Activated naive CD8-positive, alpha-beta T cell treated with anti-CD3 and anti-CD28 coated beads for 36 hours (primary cell): ENCODE data around the gene ADCY5. TPM values are rescaled to one million over a fixed set of nuclear protein-coding genes. Genes with fewer than 3 reads are reported as not detected.

Source experiments
- DNase-seq: peaks from one replicate; pipeline ENCODE4 v3.0.0; 2021
- H3K27ac Mint-ChIP-seq: one replicate; pipeline ENCODE4 v1.8.0; 2022; ENCODE audit warnings: mild to moderate bottlenecking, moderate library complexity, mixed read lengths
- H3K27me3 Mint-ChIP-seq: one replicate; pipeline ENCODE4 v1.8.0; 2022; ENCODE audit warnings: mild to moderate bottlenecking, mixed read lengths
- H3K36me3 Mint-ChIP-seq: one replicate; pipeline ENCODE4 v1.8.0; 2021; ENCODE audit warnings: mild to moderate bottlenecking, mixed read lengths
- H3K4me1 Mint-ChIP-seq: one replicate; pipeline ENCODE4 v1.8.0; 2021; ENCODE audit warnings: mixed read lengths
- H3K4me3 Mint-ChIP-seq: one replicate; pipeline ENCODE4 v1.8.0; 2022; ENCODE audit warnings: mild to moderate bottlenecking, moderate library complexity, mixed read lengths
- H3K9me3 Mint-ChIP-seq: one replicate; pipeline ENCODE4 v1.8.0; 2022; ENCODE audit warnings: mixed read lengths
- total RNA-seq, 2 experiments: library from RNA; stranded (reverse); gene quantifications; one replicate each; pipeline ENCODE4 v1.2.3, GENCODE V29; 2021

The ADCY5 gene
- total RNA-seq, 2 experiments from 2014 or later = not detected

- no peak overlapping the region for H3K27ac Mint-ChIP-seq
- H3K27me3 Mint-ChIP-seq = no peaks in the 10 kb centered on the region
- H3K9me3 Mint-ChIP-seq = no peaks in the 10 kb centered on the region
- no peak overlapping the region for H3K4me3 Mint-ChIP-seq
- H3K36me3 Mint-ChIP-seq = no peaks in the 10 kb centered on the region
- H3K4me1 Mint-ChIP-seq = no peaks in the 10 kb centered on the region
- DNase-seq = no peak
Measured at GRCh38 chr3:123292321-123293310, 156.3 kb downstream of the ADCY5 start.

GRCh38 chr3:123291404-123291803 lies 157.5 kb downstream of the ADCY5 start:
- Mint-ChIP-seq H3K9me3 (no peaks in the 10 kb centered on the region), H3K4me1 (no peaks in the 10 kb centered on the region)
- DNase-seq = no peak

GRCh38 chr3:123290962-123291361 lies 157.9 kb downstream of the ADCY5 start:
- no peak for DNase-seq
- no peaks in the 10 kb centered on the region for H3K27me3 Mint-ChIP-seq
- no peaks in the 10 kb centered on the region for H3K4me1 Mint-ChIP-seq
- H3K4me3 Mint-ChIP-seq = no peak overlapping the region
- no peaks in the 10 kb centered on the region for H3K9me3 Mint-ChIP-seq
- no peaks in the 10 kb centered on the region for H3K36me3 Mint-ChIP-seq
- H3K27ac Mint-ChIP-seq = no peak overlapping the region

More at GRCh38 chr3:123291404-123291803, 157.5 kb downstream of the ADCY5 start:
- no peaks in the 10 kb centered on the region for H3K36me3 Mint-ChIP-seq
- no peak overlapping the region for H3K4me3 Mint-ChIP-seq
- H3K27me3 Mint-ChIP-seq = no peaks in the 10 kb centered on the region
- H3K27ac Mint-ChIP-seq = no peak overlapping the region

GRCh38 chr3:123290107-123290930 lies 158.6 kb downstream of the ADCY5 start:
- no peaks in the 10 kb centered on the region for H3K9me3 Mint-ChIP-seq
- no peak for DNase-seq
- H3K27ac Mint-ChIP-seq = no peak overlapping the region
- H3K4me3 Mint-ChIP-seq = no peak overlapping the region
- H3K27me3 Mint-ChIP-seq = no peaks in the 10 kb centered on the region
- H3K36me3 Mint-ChIP-seq = no peaks in the 10 kb centered on the region
- no peaks in the 10 kb centered on the region for H3K4me1 Mint-ChIP-seq

GRCh38 chr3:123289391-123290106 lies 159.3 kb downstream of the ADCY5 start:
- Mint-ChIP-seq H3K27ac (no peak overlapping the region), H3K9me3 (no peaks in the 10 kb centered on the region), H3K27me3 (no peaks in the 10 kb centered on the region), H3K4me1 (no peaks in the 10 kb centered on the region), H3K4me3 (no peak overlapping the region), H3K36me3 (no peaks in the 10 kb centered on the region)
- no peak for DNase-seq

- Mint-ChIP-seq H3K27me3 (no peaks in the 10 kb centered on the region), H3K4me3 (no peak overlapping the region), H3K27ac (no peak overlapping the region), H3K36me3 (no peaks in the 10 kb centered on the region), H3K9me3 (no peaks in the 10 kb centered on the region), H3K4me1 (no peaks in the 10 kb centered on the region)
- no peak for DNase-seq
Measured at GRCh38 chr3:123287962-123288302, 161.0 kb downstream of the ADCY5 start.

- Mint-ChIP-seq H3K4me3 (no peak overlapping the region), H3K36me3 (no peaks in the 10 kb centered on the region), H3K27me3 (no peaks in the 10 kb centered on the region), H3K27ac (no peak overlapping the region), H3K9me3 (no peaks in the 10 kb centered on the region), H3K4me1 (no peaks in the 10 kb centered on the region)
- no peak for DNase-seq
Measured at GRCh38 chr3:123287051-123287961, 161.6 kb downstream of the ADCY5 start.

- H3K9me3 Mint-ChIP-seq = no peaks in the 10 kb centered on the region
- H3K27ac Mint-ChIP-seq = no peak overlapping the region
- H3K27me3 Mint-ChIP-seq = no peaks in the 10 kb centered on the region
- H3K36me3 Mint-ChIP-seq = no peaks in the 10 kb centered on the region
- no peak overlapping the region for H3K4me3 Mint-ChIP-seq
- no peaks in the 10 kb centered on the region for H3K4me1 Mint-ChIP-seq
- DNase-seq = peak; percentile 25
Measured at GRCh38 chr3:123286308-123287023, 162.4 kb downstream of the ADCY5 start.

- Mint-ChIP-seq H3K4me1 (no peaks in the 10 kb centered on the region), H3K4me3 (no peak overlapping the region), H3K27me3 (no peaks in the 10 kb centered on the region), H3K9me3 (no peaks in the 10 kb centered on the region), H3K36me3 (peaks cover 1% of the 10 kb centered on the region), H3K27ac (no peak overlapping the region)
- DNase-seq = no peak
Measured at GRCh38 chr3:123285931-123286307, 163.0 kb downstream of the ADCY5 start.

GRCh38 chr3:123285479-123285878 lies 163.4 kb downstream of the ADCY5 start:
- DNase-seq = no peak
- Mint-ChIP-seq H3K36me3 (peaks cover 1% of the 10 kb centered on the region), H3K4me1 (no peaks in the 10 kb centered on the region), H3K27me3 (no peaks in the 10 kb centered on the region), H3K27ac (no peak overlapping the region), H3K4me3 (no peak overlapping the region), H3K9me3 (no peaks in the 10 kb centered on the region)

GRCh38 chr3:123285066-123285465 lies 163.8 kb downstream of the ADCY5 start:
- H3K27ac Mint-ChIP-seq = no peak overlapping the region
- peaks cover 3% of the 10 kb centered on the region for H3K36me3 Mint-ChIP-seq
- no peaks in the 10 kb centered on the region for H3K9me3 Mint-ChIP-seq
- H3K27me3 Mint-ChIP-seq = no peaks in the 10 kb centered on the region
- no peaks in the 10 kb centered on the region for H3K4me1 Mint-ChIP-seq
- DNase-seq = no peak
- H3K4me3 Mint-ChIP-seq = no peak overlapping the region

- Mint-ChIP-seq H3K27ac (no peak overlapping the region), H3K36me3 (peaks cover 3% of the 10 kb centered on the region), H3K27me3 (no peaks in the 10 kb centered on the region), H3K4me3 (no peak overlapping the region), H3K9me3 (no peaks in the 10 kb centered on the region), H3K4me1 (no peaks in the 10 kb centered on the region)
- DNase-seq = no peak
Measured at GRCh38 chr3:123284399-123285010, 164.4 kb downstream of the ADCY5 start.

GRCh38 chr3:123283657-123284398 lies 165.1 kb downstream of the ADCY5 start:
- peaks cover 3% of the 10 kb centered on the region for H3K36me3 Mint-ChIP-seq
- H3K27ac Mint-ChIP-seq = no peak overlapping the region
- H3K27me3 Mint-ChIP-seq = no peaks in the 10 kb centered on the region
- no peaks in the 10 kb centered on the region for H3K4me1 Mint-ChIP-seq
- DNase-seq = no peak
- no peak overlapping the region for H3K4me3 Mint-ChIP-seq
- H3K9me3 Mint-ChIP-seq = no peaks in the 10 kb centered on the region
